PFSK-1 (cell line): ENCODE measurements around the gene ENPP1. TPM values are rescaled to one million over a fixed set of nuclear protein-coding genes. Genes with fewer than 3 reads are reported as not detected.
A peak's percentile ranks its signal among the peaks of the same experiment; 100 is the strongest.

Source experiments
- FOXP2 ChIP-seq: optimal IDR thresholded peaks from 2 replicates; pipeline ENCODE3; 2011; ENCODE audit warnings: borderline replicate concordance, control low read depth, inconsistent platforms; ENCODE audit not compliant: insufficient read depth; ENCODE audit errors: extremely low read length, extremely low read depth
- POLR2AphosphoS5 ChIP-seq: IDR thresholded peaks from 2 replicates; pipeline ENCODE4 v1.6.1; 2012; ENCODE audit warnings: low read depth, mild to moderate bottlenecking, control low read depth, low read length, moderate library complexity
- REST ChIP-seq, 2 experiments: IDR thresholded peaks; 2 replicates each; pipeline versions ENCODE4 v1.6.1 to v1.8.0; 2011 to 2012; ENCODE audit warnings: low read depth in 2 of 2, low read length in 2 of 2, control low read depth in 1 of 2, inconsistent platforms in 1 of 2, mild to moderate bottlenecking in 1 of 2, moderate library complexity in 1 of 2; ENCODE audit not compliant: insufficient read depth in 1 of 2
- SIN3A ChIP-seq: IDR thresholded peaks from 2 replicates; pipeline ENCODE4 v1.6.1; 2012; ENCODE audit warnings: mild to moderate bottlenecking, low read length, moderate library complexity, borderline replicate concordance; ENCODE audit not compliant: insufficient read depth
- TAF1 ChIP-seq: IDR thresholded peaks from 2 replicates; pipeline ENCODE4 v1.6.1; 2012; ENCODE audit warnings: low read length, control low read depth, borderline replicate concordance; ENCODE audit not compliant: insufficient read depth
- polyA plus RNA-seq: library from polyadenylated mRNA; unstranded; fragments of >200 nt; gene quantifications from one replicate; pipeline ENCODE4 v1.2.1, GENCODE V29; 2012; ENCODE audit warnings: low read depth, missing spikeins; ENCODE audit not compliant: insufficient read length

Gene ENPP1
- polyA plus RNA-seq = 0.21 TPM

GRCh38 chr6:131807644-131808459, at the start of gene ENPP1:
Gene ENPP1, plus strand, starts transcription at chr6:131808020. Its CDS starts 16 bp downstream, at chr6:131808036.
- peak in 1 of 2 experiments; percentile 56; a peak in 1 of 4 replicates for TF ChIP-seq REST (IDR thresholded peaks at IDR 0.05; ENCODE audit: insufficient read depth in 1 of 2, low read depth in 2 of 2, low read length in 2 of 2)
- no peak for TF ChIP-seq TAF1
- TF ChIP-seq FOXP2 = no peak

- no peak for TF ChIP-seq SIN3A
- no peak for TF ChIP-seq REST (IDR thresholded peaks at IDR 0.05; ENCODE audit: insufficient read depth in 1 of 2, low read depth in 2 of 2, low read length in 2 of 2)
- no peak for TF ChIP-seq TAF1
- no peak for TF ChIP-seq FOXP2
- TF ChIP-seq POLR2AphosphoS5 = no peak
Measured at GRCh38 chr6:131758920-131759319, 48.9 kb upstream of the ENPP1 start.

- no peak for TF ChIP-seq SIN3A
- TF ChIP-seq POLR2AphosphoS5 = no peak
- TF ChIP-seq FOXP2 = no peak
- TF ChIP-seq REST (IDR thresholded peaks at IDR 0.05; ENCODE audit: insufficient read depth in 1 of 2, low read depth in 2 of 2, low read length in 2 of 2) = no peak
- TF ChIP-seq TAF1 = no peak
Measured at GRCh38 chr6:131761060-131761761, 46.6 kb upstream of the ENPP1 start.

- TF ChIP-seq TAF1 (no peak), POLR2AphosphoS5 (no peak), REST (IDR thresholded peaks at IDR 0.05; ENCODE audit: insufficient read depth in 1 of 2, low read depth in 2 of 2, low read length in 2 of 2) (no peak), SIN3A (no peak), FOXP2 (no peak)
Measured at GRCh38 chr6:131761762-131762067, 46.1 kb upstream of the ENPP1 start.
